ENCODE results near the gene DCLK1. TPM values are rescaled to one million over a fixed set of nuclear protein-coding genes. Genes with fewer than 3 reads are reported as not detected.

Gene DCLK1
- total RNA-seq, 1 experiment from 2014 or later = 36.2 TPM

GRCh38 chr13:35965226-35965927 is 165.8 kb downstream of the DCLK1 start:
- H3K23ac ChIP-seq (ENCODE audit: insufficient read length, low read depth, low read length) = no peak overlapping the region
- H2AFZ ChIP-seq (ENCODE audit: low read length) = no peak overlapping the region
- no peak overlapping the region for H3K18ac ChIP-seq (ENCODE audit: insufficient read length, low read depth, low read length)
- no peaks in the 10 kb centered on the region for H3K4me1 ChIP-seq (ENCODE audit: insufficient read depth, low read length)
- H2AK5ac ChIP-seq (ENCODE audit: insufficient read length, low read length) = no peak overlapping the region
- H4K8ac ChIP-seq (replicated peaks; ENCODE audit: insufficient read length, low read depth, low read length) = no peak overlapping the region
- H2BK20ac ChIP-seq (ENCODE audit: low read depth, low read length, poor library complexity, severe bottlenecking) = no peak overlapping the region
- no peak overlapping the region for H3K27ac ChIP-seq (ENCODE audit: insufficient read length, low read depth, low read length)
- no peaks in the 10 kb centered on the region for H3K23me2 ChIP-seq (ENCODE audit: insufficient read length, low read depth, low read length, poor library complexity, severe bottlenecking)
- no peak overlapping the region for H3K27ac Mint-ChIP-seq
- no peak overlapping the region for H3K9ac ChIP-seq (ENCODE audit: extremely low read depth, insufficient read length, low read length)
- no peak overlapping the region for H2BK15ac ChIP-seq (ENCODE audit: low read depth, low read length)
- no peaks in the 10 kb centered on the region for H3K27me3 Mint-ChIP-seq (ENCODE audit: low read depth)
- H3K4me3 Mint-ChIP-seq = no peak overlapping the region
- TF ChIP-seq CTCF (conservative IDR thresholded peaks at IDR 0.05) = no peak
- no peak overlapping the region for H3T11ph ChIP-seq (ENCODE audit: low read length)
- no peak for DNase-seq
- no peak overlapping the region for H3K4me2 ChIP-seq (ENCODE audit: insufficient read depth, insufficient read length, low read length)
- no peaks in the 10 kb centered on the region for H3K79me2 ChIP-seq (ENCODE audit: insufficient read depth, low read length)
- no peak overlapping the region for H4K91ac ChIP-seq (ENCODE audit: insufficient read length, low read depth, low read length)
- H4K20me1 ChIP-seq (ENCODE audit: control insufficient read depth, insufficient read depth, insufficient read length) = no peaks in the 10 kb centered on the region
- H4K5ac ChIP-seq (ENCODE audit: insufficient read length, low read depth, low read length) = no peak overlapping the region
- H2BK120ac ChIP-seq (ENCODE audit: low read depth, low read length, poor library complexity, severe bottlenecking) = no peak overlapping the region
- 0 out of 4 replicates have a peak, but pooled peaks cover 0 to 3% of the 10 kb centered on the region in 2 experiments for H3K4me1 Mint-ChIP-seq
- peaks cover 11% of the 10 kb centered on the region for H3K9me3 ChIP-seq (ENCODE audit: control insufficient read depth, low read depth, low read length)
- no peaks in the 10 kb centered on the region for H3K27me3 ChIP-seq (ENCODE audit: insufficient read depth, low read length)
- H2BK5ac ChIP-seq (ENCODE audit: insufficient read length, low read length) = no peak overlapping the region
- peaks cover 15 to 30% (median 16%) of the 10 kb centered on the region in 3 experiments for H3K36me3 Mint-ChIP-seq (ENCODE audit: insufficient read depth in 1 of 3, low read depth in 3 of 3)
- no peak overlapping the region for H3K56ac ChIP-seq (ENCODE audit: insufficient read length, low read depth, low read length)
- peaks cover 27 to 36% of the 10 kb centered on the region in 2 experiments for H3K9me3 Mint-ChIP-seq
- H3K4ac ChIP-seq (ENCODE audit: low read depth, low read length) = no peak overlapping the region
- no peaks in the 10 kb centered on the region for H3K79me1 ChIP-seq (ENCODE audit: insufficient read depth, low read depth, low read length, poor library complexity, severe bottlenecking)
- no CpG with 5 or more reads among the region's 7 CpGs for WGBS (ENCODE audit: extremely low coverage, insufficient read length, low lambda C conversion rate)
- no peak overlapping the region for H3K14ac ChIP-seq (ENCODE audit: insufficient read depth, low read length)
- no peak overlapping the region for H2BK12ac ChIP-seq (ENCODE audit: insufficient read length, low read depth, low read length)
